HepG2 (cell line): ENCODE results near the gene RPL41. TPM values are rescaled to one million over a fixed set of nuclear protein-coding genes. Genes with fewer than 3 reads are reported as not detected.

ENCODE experiments used
- BCL6 ChIP-seq: IDR thresholded peaks from 2 replicates; pipeline ENCODE4 v1.6.1; 2016; ENCODE audit warnings: missing genetic modification reagents, missing compliant biosample characterization
- EP300 ChIP-seq, 3 experiments: sonication (generic) in 1 of 3; formaldehyde crosslinking in 1 of 3; IDR thresholded peaks; 2 replicates each; pipeline versions ENCODE4 v1.5.1 to v1.6.1; 2011 to 2020; ENCODE audit warnings: low read depth in 2 of 3, low read length in 2 of 3, borderline replicate concordance in 1 of 3, improper control_type of control experiment in 1 of 3, mild to moderate bottlenecking in 1 of 3, missing genetic modification reagents in 1 of 3, moderate library complexity in 1 of 3
- FOSL1 ChIP-seq: sonication (generic); formaldehyde crosslinking; IDR thresholded peaks from 2 replicates; pipeline ENCODE4 v1.9.0; 2021; ENCODE audit warnings: missing genetic modification reagents, borderline replicate concordance
- HDAC6 ChIP-seq: fragments of 200-600 bp; sonication (generic); IDR thresholded peaks from 2 replicates; pipeline ENCODE4 v1.7.0; 2017; ENCODE audit warnings: mild to moderate bottlenecking, antibody characterized with exemption, low read length, low read depth
- KDM1A ChIP-seq: IDR thresholded peaks from 2 replicates; pipeline ENCODE4 v1.6.1; 2016; ENCODE audit warnings: missing compliant biosample characterization
- KLF16 ChIP-seq, 2 experiments: sonication (generic) in 1 of 2; formaldehyde crosslinking in 1 of 2; IDR thresholded peaks; 2 replicates each; pipeline versions ENCODE4 v1.6.1 to v1.8.0; 2016 to 2023; ENCODE audit warnings: missing genetic modification reagents in 2 of 2, missing compliant biosample characterization in 1 of 2
- LCORL ChIP-seq, 2 experiments: fragments of 450-650 bp in 1 of 2; sonication (generic) in 1 of 2; formaldehyde crosslinking in 1 of 2; IDR thresholded peaks; 2 replicates each; pipeline versions ENCODE4 v1.5.0 to v1.6.1; 2017 to 2020; ENCODE audit warnings: antibody characterized with exemption in 1 of 2, missing genetic modification reagents in 1 of 2
- MED8 ChIP-seq: sonication (generic); formaldehyde crosslinking; IDR thresholded peaks from 2 replicates; pipeline ENCODE4 v1.8.1; 2023; ENCODE audit warnings: mild to moderate bottlenecking, missing genetic modification reagents; ENCODE audit not compliant: insufficient replicate concordance
- NBN ChIP-seq: fragments of 450-650 bp; conservative IDR thresholded peaks from 2 replicates; pipeline ENCODE4 v1.6.1; 2017
- NFRKB ChIP-seq: fragments of 450-650 bp; IDR thresholded peaks from 2 replicates; pipeline ENCODE4 v1.6.1; 2017
- NRL ChIP-seq: sonication (generic); formaldehyde crosslinking; IDR thresholded peaks from 2 replicates; pipeline ENCODE4 v1.5.0; 2020; ENCODE audit warnings: missing genetic modification reagents, mild to moderate bottlenecking, moderate library complexity, borderline replicate concordance
- PAF1 ChIP-seq: IDR thresholded peaks from 2 replicates; pipeline ENCODE4 v1.6.1; 2016; ENCODE audit warnings: missing genetic modification reagents, missing compliant biosample characterization
- RFX3 ChIP-seq: IDR thresholded peaks from 2 replicates; pipeline ENCODE4 v1.6.1; 2016; ENCODE audit warnings: missing biosample characterization, missing genetic modification reagents
- RNF219 ChIP-seq: sonication (generic); formaldehyde crosslinking; IDR thresholded peaks from 2 replicates; pipeline ENCODE4 v1.5.0; 2020; ENCODE audit warnings: mild to moderate bottlenecking, missing genetic modification reagents
- SP4 ChIP-seq: sonication (generic); formaldehyde crosslinking; IDR thresholded peaks from 2 replicates; pipeline ENCODE4 v1.8.1; 2023; ENCODE audit warnings: mild to moderate bottlenecking, missing genetic modification reagents
- TCF12 ChIP-seq, 2 experiments: fragments of 450-650 bp in 1 of 2; sonication (generic) in 1 of 2; formaldehyde crosslinking in 1 of 2; IDR thresholded peaks; 2 replicates each; pipeline versions ENCODE4 v1.6.1 to v1.8.0; 2017 to 2022; ENCODE audit warnings: antibody characterized with exemption in 1 of 2, mild to moderate bottlenecking in 1 of 2, missing genetic modification reagents in 1 of 2, moderate library complexity in 1 of 2
- ZNF143 ChIP-seq: sonication (generic); formaldehyde crosslinking; IDR thresholded peaks from 2 replicates; pipeline ENCODE4 v1.4.0; 2020; ENCODE audit warnings: missing genetic modification reagents
- ZNF30 ChIP-seq: sonication (generic); formaldehyde crosslinking; IDR thresholded peaks from 2 replicates; pipeline ENCODE4 v1.5.0; 2020; ENCODE audit warnings: mild to moderate bottlenecking, missing genetic modification reagents
- ZNF557 ChIP-seq: sonication (generic); formaldehyde crosslinking; IDR thresholded peaks from 2 replicates; pipeline ENCODE4 v1.4.0; 2020; ENCODE audit warnings: missing genetic modification reagents
- ZNF629 ChIP-seq: sonication (generic); formaldehyde crosslinking; conservative IDR thresholded peaks from 2 replicates; pipeline ENCODE4 v1.5.0; 2020; ENCODE audit warnings: missing genetic modification reagents
- ZNF737 ChIP-seq: sonication (generic); formaldehyde crosslinking; IDR thresholded peaks from 2 replicates; pipeline ENCODE4 v1.5.0; 2020; ENCODE audit warnings: missing genetic modification reagents, mild to moderate bottlenecking, borderline replicate concordance
- ZNF776 ChIP-seq: sonication (generic); formaldehyde crosslinking; IDR thresholded peaks from 2 replicates; pipeline ENCODE4 v1.4.0; 2020; ENCODE audit warnings: mild to moderate bottlenecking, missing genetic modification reagents
- polyA plus RNA-seq, 8 experiments: library from polyadenylated mRNA; depleted of rRNA in 3 of 8; stranded (reverse) in 7 of 8; unstranded in 1 of 8; fragments of >200 nt; fragmentation: Illumina TruSeq in 4 of 8; extraction: Trizol in 4 of 8; gene quantifications; 2 replicates each; pipeline versions ENCODE4 v1.2.1 to v1.2.3, GENCODE V29; 2011 to 2016; ENCODE audit warnings: low read depth in 4 of 8, missing spikeins in 1 of 8, mixed read lengths in 1 of 8; ENCODE audit not compliant: insufficient read depth in 1 of 8
- total RNA-seq, 5 experiments: library from RNA; depleted of rRNA; stranded (reverse); fragments of >200 nt; fragmentation: Illumina TruSeq; extraction: Trizol; gene quantifications; 2 replicates each; pipeline ENCODE4 v1.2.3, GENCODE V29; 2016; ENCODE audit warnings: low read depth in 1 of 5
- TF ChIP-seq, protein P1 (sequence below): sonication (generic); formaldehyde crosslinking; IDR thresholded peaks from 2 replicates; pipeline ENCODE4 v1.9.0; 2022; ENCODE audit warnings: low read depth, missing genetic modification reagents
- TF ChIP-seq, protein P2 (sequence below): sonication (generic); formaldehyde crosslinking; IDR thresholded peaks from 2 replicates; pipeline ENCODE4 v1.9.0; 2021; ENCODE audit warnings: missing genetic modification reagents, borderline replicate concordance

RPL41 gene
- total and polyA plus RNA-seq, 2 of the 13 experiments (the other 11 are each of a cell fraction or from before 2014, with no cell fraction given): 4,012 to 7,670 TPM

GRCh38 chr12:56157201-56158028 is 41.0 kb downstream of the RPL41 start (continued):
- TF ChIP-seq PAF1 (no peak), TCF12 (IDR thresholded peaks at IDR 0.05) (no peak), TCF12 (CRISPR knock-in tag; IDR thresholded peaks at IDR 0.05) (no peak), SP4 (CRISPR knock-in tag) (no peak), KLF16 (CRISPR knock-in tag; IDR thresholded peaks at IDR 0.05) (no peak; a peak in 1 of 4 replicates), EP300 (IDR thresholded peaks at IDR 0.05; ENCODE audit: low read depth in 2 of 2, low read length in 2 of 2) (peak in 1 of 2 experiments; percentile 52; a peak in 2 of 4 replicates), EP300 (CRISPR knock-in tag; IDR thresholded peaks at IDR 0.05; ENCODE audit: borderline replicate concordance) (no peak), ZNF30 (no peak), ZNF557 (no peak), ZNF776 (CRISPR knock-in tag) (no peak), FOSL1 (CRISPR knock-in tag) (no peak), BCL6 (CRISPR knock-in tag) (no peak), ZNF629 (CRISPR knock-in tag) (no peak), RNF219 (CRISPR knock-in tag) (no peak), ZNF143 (CRISPR knock-in tag) (no peak; the same call in 1 of the 2 replicates), MED8 (CRISPR knock-in tag) (no peak), KDM1A (CRISPR knock-in tag) (no peak), NRL (CRISPR knock-in tag) (peak; percentile 71; the same call in 1 of the 2 replicates), NBN (no peak), RFX3 (no peak), HDAC6 (no peak), ZNF737 (no peak), LCORL (IDR thresholded peaks at IDR 0.05) (no peak), LCORL (CRISPR knock-in tag; IDR thresholded peaks at IDR 0.05) (no peak), NFRKB (no peak)
- TF ChIP-seq, protein P1, sequence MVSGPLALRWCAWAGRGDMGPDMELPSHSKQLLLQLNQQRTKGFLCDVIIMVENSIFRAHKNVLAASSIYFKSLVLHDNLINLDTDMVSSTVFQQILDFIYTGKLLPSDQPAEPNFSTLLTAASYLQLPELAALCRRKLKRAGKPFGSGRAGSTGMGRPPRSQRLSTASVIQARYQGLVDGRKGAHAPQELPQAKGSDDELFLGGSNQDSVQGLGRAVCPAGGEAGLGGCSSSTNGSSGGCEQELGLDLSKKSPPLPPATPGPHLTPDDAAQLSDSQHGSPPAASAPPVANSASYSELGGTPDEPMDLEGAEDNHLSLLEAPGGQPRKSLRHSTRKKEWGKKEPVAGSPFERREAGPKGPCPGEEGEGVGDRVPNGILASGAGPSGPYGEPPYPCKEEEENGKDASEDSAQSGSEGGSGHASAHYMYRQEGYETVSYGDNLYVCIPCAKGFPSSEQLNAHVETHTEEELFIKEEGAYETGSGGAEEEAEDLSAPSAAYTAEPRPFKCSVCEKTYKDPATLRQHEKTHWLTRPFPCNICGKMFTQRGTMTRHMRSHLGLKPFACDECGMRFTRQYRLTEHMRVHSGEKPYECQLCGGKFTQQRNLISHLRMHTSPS (CRISPR knock-in tag): no peak
- TF ChIP-seq, protein P2, sequence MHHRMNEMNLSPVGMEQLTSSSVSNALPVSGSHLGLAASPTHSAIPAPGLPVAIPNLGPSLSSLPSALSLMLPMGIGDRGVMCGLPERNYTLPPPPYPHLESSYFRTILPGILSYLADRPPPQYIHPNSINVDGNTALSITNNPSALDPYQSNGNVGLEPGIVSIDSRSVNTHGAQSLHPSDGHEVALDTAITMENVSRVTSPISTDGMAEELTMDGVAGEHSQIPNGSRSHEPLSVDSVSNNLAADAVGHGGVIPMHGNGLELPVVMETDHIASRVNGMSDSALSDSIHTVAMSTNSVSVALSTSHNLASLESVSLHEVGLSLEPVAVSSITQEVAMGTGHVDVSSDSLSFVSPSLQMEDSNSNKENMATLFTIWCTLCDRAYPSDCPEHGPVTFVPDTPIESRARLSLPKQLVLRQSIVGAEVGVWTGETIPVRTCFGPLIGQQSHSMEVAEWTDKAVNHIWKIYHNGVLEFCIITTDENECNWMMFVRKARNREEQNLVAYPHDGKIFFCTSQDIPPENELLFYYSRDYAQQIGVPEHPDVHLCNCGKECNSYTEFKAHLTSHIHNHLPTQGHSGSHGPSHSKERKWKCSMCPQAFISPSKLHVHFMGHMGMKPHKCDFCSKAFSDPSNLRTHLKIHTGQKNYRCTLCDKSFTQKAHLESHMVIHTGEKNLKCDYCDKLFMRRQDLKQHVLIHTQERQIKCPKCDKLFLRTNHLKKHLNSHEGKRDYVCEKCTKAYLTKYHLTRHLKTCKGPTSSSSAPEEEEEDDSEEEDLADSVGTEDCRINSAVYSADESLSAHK (CRISPR knock-in tag): no peak
